ENCODE measurements around the gene PABPN1. TPM values are rescaled to one million over a fixed set of nuclear protein-coding genes. Genes with fewer than 3 reads are reported as not detected.

Gene PABPN1
- total RNA-seq, 1 donor from 2014 or later, result 337 TPM

DNA sequence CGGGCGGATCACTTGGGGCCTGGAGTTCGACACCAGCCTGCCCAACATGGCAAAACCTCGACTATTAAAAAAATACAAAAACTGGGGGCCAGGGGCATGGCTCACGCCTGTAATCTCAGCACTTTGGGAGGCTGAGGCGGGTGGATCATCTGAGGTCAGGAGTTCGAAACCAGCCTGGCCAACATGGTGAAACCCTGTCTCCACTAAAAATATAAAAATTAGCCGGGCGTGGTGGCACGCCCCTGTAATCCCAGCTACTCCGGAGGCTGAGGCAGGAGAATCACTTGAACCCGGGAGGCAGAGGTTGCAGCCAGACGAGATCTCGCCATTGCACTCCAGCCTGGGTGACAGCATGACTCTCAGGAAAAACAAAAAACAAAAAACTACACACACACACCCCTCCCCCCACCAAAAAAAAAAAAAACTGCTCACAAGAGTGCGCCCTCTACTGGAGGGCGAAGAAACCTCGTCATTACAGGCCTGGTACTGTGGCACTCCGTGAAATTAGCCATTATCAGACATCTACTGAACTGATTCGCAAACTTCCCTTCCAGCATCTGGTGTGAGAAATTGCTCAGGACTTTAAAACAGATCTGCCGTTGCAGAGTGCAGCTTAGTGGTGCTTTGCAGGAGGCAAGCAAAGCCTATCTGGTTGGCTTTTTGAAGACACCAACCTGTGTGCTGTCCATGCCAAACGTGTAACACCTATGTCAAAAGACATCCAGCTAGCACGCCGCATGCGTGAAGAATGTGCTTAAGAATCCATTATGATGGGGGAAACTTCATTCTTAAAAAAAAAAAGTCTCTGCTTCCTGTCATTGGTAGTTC, 26.3 kb upstream of the PABPN1 start:
- Mint-ChIP-seq H3K27me3 (peaks cover 14% of the 10 kb centered on the region), H3K27ac (peak overlapping the region; percentile 30), H3K4me1 (ENCODE audit: unreplicated experiment) (peaks cover 15% of the 10 kb centered on the region), H3K9me3 (no peaks in the 10 kb centered on the region), H3K4me3 (no peak overlapping the region), H3K36me3 (no peaks in the 10 kb centered on the region)
- DNase-seq (ENCODE audit: extremely low spot score, unreplicated experiment), result no peak
- TF ChIP-seq, protein P1, sequence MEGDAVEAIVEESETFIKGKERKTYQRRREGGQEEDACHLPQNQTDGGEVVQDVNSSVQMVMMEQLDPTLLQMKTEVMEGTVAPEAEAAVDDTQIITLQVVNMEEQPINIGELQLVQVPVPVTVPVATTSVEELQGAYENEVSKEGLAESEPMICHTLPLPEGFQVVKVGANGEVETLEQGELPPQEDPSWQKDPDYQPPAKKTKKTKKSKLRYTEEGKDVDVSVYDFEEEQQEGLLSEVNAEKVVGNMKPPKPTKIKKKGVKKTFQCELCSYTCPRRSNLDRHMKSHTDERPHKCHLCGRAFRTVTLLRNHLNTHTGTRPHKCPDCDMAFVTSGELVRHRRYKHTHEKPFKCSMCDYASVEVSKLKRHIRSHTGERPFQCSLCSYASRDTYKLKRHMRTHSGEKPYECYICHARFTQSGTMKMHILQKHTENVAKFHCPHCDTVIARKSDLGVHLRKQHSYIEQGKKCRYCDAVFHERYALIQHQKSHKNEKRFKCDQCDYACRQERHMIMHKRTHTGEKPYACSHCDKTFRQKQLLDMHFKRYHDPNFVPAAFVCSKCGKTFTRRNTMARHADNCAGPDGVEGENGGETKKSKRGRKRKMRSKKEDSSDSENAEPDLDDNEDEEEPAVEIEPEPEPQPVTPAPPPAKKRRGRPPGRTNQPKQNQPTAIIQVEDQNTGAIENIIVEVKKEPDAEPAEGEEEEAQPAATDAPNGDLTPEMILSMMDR (conservative IDR thresholded peaks at IDR 0.05), result peak; percentile 93

DNA sequence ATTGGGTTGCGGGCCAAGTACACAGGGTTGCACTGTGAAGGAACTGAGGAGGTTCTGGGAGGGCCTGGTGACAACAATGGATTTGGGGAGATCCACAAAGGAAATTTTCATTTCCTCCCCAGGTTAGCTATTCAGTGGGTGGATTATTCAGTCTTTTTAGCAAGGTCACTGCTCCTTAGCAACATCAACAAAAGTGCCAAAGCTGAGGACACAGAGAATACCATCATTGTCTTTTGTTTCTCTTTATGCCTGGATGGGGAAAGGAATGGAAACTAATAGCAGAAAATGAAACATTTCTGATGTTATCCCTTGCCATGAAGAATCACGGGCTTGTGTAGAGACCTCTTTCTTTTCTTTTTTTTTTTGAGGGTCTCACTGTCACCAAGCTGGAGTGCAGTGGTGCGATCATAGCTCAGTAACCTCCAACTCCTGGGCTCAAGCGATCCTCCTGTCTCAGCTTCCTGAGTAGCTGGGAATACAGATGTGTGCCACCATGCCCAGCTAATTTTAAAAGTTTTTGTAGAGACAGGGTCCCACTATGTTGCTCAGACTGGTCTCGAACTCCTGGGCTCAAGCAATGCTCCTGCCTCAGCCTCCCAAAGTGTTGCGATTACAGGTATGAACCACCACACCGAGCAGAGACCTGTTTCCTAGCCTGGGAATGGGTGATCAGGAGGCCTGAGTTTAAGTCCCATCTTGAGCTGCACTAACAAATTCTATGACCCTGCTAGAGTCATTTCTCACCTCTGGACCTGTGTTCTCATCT, 25.1 kb upstream of the PABPN1 start:
- Mint-ChIP-seq H3K9me3 (no peaks in the 10 kb centered on the region), H3K4me3 (no peak overlapping the region), H3K36me3 (no peaks in the 10 kb centered on the region), H3K4me1 (ENCODE audit: unreplicated experiment) (peaks cover 16% of the 10 kb centered on the region), H3K27me3 (peaks cover 14% of the 10 kb centered on the region), H3K27ac (no peak overlapping the region)
- TF ChIP-seq, protein P1 (conservative IDR thresholded peaks at IDR 0.05), result no peak
- DNase-seq (ENCODE audit: extremely low spot score, unreplicated experiment), result no peak

DNA sequence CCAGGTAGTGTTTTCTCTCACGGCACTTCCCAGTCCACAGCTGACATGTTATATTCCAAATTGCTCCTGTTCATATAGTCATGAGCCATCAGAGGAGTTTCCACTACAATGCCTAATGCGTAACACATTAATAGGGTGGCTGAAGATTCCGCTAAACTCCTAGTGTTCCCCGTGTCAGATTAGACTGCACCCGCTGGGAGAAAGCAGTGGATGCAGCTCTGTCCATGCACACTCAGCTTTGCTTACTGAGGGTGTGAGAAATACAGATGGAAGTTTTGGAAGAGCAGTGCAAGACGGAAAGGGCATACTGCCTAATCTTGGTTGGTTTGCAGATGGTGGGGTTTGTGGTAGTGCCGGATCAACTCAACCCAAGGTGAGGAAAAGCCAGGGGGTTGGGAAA, 24.2 kb upstream of the PABPN1 start:
- TF ChIP-seq, protein P1 (conservative IDR thresholded peaks at IDR 0.05), result no peak
- Mint-ChIP-seq H3K4me1 (ENCODE audit: unreplicated experiment) (peaks cover 16% of the 10 kb centered on the region), H3K27ac (peak overlapping the region; percentile 7), H3K9me3 (no peaks in the 10 kb centered on the region), H3K27me3 (peaks cover 14% of the 10 kb centered on the region), H3K36me3 (no peaks in the 10 kb centered on the region), H3K4me3 (no peak overlapping the region)
- no peak for DNase-seq (ENCODE audit: extremely low spot score, unreplicated experiment)

DNA sequence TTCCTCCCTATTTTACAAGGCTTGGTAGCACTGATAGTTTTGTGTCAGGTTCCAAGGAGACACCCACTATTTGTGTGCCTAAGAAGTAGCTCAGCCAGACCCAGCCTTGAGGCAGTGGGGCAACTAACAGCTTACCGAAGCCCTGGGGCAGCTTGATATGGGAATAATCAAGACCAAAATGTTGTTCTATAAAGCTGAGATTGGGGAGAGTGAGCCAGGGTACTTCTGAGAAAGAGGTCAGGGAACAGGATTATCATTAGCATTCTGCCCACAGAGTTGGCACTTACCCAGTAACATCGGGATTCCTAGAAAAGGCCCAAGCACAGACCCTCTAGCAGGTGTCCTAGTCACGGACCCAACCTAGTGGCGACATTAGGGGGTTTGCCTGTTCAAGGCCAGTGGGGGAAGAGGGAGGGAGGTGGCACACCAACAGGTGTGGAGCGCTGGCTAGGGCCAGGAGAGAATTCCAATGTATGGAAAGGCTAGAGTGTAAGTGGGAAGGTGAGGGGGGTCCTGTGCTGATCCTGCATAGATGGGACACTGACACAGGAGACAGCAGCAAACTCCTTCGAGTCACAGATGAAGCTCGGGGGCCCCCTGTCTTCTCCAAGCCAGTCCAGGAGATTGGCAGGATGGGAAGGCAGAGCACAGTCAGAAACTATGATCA, 23.5 kb upstream of the PABPN1 start:
- Mint-ChIP-seq H3K4me3 (no peak overlapping the region), H3K27ac (peak overlapping the region; percentile 7), H3K4me1 (ENCODE audit: unreplicated experiment) (peaks cover 16% of the 10 kb centered on the region), H3K36me3 (no peaks in the 10 kb centered on the region), H3K9me3 (no peaks in the 10 kb centered on the region), H3K27me3 (peaks cover 14% of the 10 kb centered on the region)
- DNase-seq (ENCODE audit: extremely low spot score, unreplicated experiment), result no peak
- TF ChIP-seq, protein P1 (conservative IDR thresholded peaks at IDR 0.05), result no peak

DNA sequence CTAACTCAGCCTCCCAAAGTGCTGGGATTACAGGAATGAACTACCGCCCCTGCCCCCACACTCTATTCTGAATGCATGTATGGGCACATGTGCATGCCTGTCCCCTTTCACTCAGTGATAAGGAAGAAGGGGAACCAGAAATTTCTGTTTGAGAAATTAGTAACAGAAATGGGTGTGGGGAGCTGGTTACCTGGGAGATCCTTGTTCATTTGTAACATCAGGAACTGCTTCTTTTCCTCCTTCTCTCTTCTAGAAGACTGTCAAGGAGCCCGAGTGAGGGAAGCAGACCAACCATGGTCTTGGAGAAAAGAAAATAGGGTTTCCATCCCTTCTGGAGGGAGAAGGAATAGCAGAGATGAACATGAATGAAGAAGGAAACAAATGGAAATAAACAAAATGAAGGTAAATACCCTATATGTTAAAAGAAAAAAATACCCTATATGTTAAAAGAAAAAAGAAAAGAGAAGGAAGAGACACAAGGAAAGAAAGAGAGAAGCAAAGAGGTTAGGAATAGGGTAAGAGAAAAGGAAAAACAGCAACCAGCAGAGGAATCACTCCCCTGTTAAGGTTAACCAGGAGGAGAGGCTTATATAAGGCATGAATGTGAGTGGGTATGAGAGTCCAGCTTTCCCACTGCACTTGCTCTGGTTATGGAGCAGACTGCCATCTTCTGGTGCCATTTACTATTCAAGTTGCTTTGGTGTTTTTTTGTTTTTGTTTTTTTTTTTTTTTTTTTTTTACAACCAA, 21.9 kb upstream of the PABPN1 start:
- Mint-ChIP-seq H3K9me3 (no peaks in the 10 kb centered on the region), H3K27me3 (peaks cover 4% of the 10 kb centered on the region), H3K4me1 (ENCODE audit: unreplicated experiment) (peaks cover 16% of the 10 kb centered on the region), H3K27ac (peak overlapping the region; percentile 96), H3K4me3 (peak overlapping the region; percentile 93), H3K36me3 (no peaks in the 10 kb centered on the region)
- DNase-seq (ENCODE audit: extremely low spot score, unreplicated experiment), result no peak
- TF ChIP-seq, protein P1 (conservative IDR thresholded peaks at IDR 0.05), result peak; percentile 52
